CD4-positive, alpha-beta T cell (primary cell): ENCODE data around the gene DNALI1. TPM values are rescaled to one million over a fixed set of nuclear protein-coding genes. Genes with fewer than 3 reads are reported as not detected.

ENCODE experiments used
- ATAC-seq: fragments of 200-7000 bp; cut with Tn5 transposase; one replicate; pipeline ENCODE4 v1.10.0; 2022; ENCODE audit warnings: mild to moderate bottlenecking; ENCODE audit not compliant: poor library complexity
- CTCF ChIA-PET: fragments of 350-600 bp; sonication (Branson Sonifier 250); formaldehyde crosslinking; loops from one replicate; lab custom pipeline; 2021; ENCODE audit warnings: antibody characterized with exemption, inconsistent platforms; lab: Charles Lee
- POLR2A ChIA-PET: fragments of 350-600 bp; sonication (Branson Sonifier 250); formaldehyde crosslinking; loops from one replicate; lab custom pipeline; 2021; ENCODE audit warnings: antibody characterized with exemption, inconsistent platforms; lab: Charles Lee
- DNase-seq, 14 experiments: peaks; one replicate each; pipeline ENCODE4 v3.0.0-alpha.2; 2013 to 2020; ENCODE audit warnings: mixed read lengths in 2 of 14
- H3K27ac ChIP-seq, 2 donors: one replicate each; pipeline versions ENCODE4 v1.5.1 to v1.7.0; 2013; ENCODE audit warnings: low read length in 2 of 2, low read depth in 1 of 2, mild to moderate bottlenecking in 1 of 2
- H3K27me3 ChIP-seq, 2 experiments: 1 replicate in 1 of 2; 2 replicates in 1 of 2; pipeline versions ENCODE4 v1.6.1 to v1.7.0; 2013; ENCODE audit warnings: low read length in 2 of 2, control low read depth in 1 of 2, mild to moderate bottlenecking in 1 of 2, moderate library complexity in 1 of 2; ENCODE audit not compliant: insufficient read depth in 2 of 2, control insufficient read depth in 1 of 2
- H3K36me3 ChIP-seq: one replicate; pipeline ENCODE4 v1.6.1; 2013; ENCODE audit warnings: low read length, control low read depth; ENCODE audit not compliant: insufficient read depth
- H3K4me1 ChIP-seq: one replicate; pipeline ENCODE4 v1.6.1; 2013; ENCODE audit warnings: low read length, control low read depth; ENCODE audit not compliant: insufficient read depth
- H3K4me3 ChIP-seq: one replicate; pipeline ENCODE4 v1.5.1; 2013; ENCODE audit warnings: mild to moderate bottlenecking, low read length, moderate library complexity
- H3K9me3 ChIP-seq, 2 experiments: 1 replicate in 1 of 2; 2 replicates in 1 of 2; pipeline versions ENCODE4 v1.6.1 to v1.7.0; 2013; ENCODE audit warnings: low read length in 2 of 2, mild to moderate bottlenecking in 2 of 2, control low read depth in 1 of 2, moderate library complexity in 1 of 2; ENCODE audit not compliant: control insufficient read depth in 1 of 2, insufficient read depth in 1 of 2
- H3K27ac Mint-ChIP-seq: one replicate; pipeline ENCODE4 v1.8.0; 2020; ENCODE audit warnings: mixed read lengths
- H3K27me3 Mint-ChIP-seq: one replicate; pipeline ENCODE4 v1.8.0; 2021; ENCODE audit warnings: mixed read lengths
- H3K36me3 Mint-ChIP-seq: one replicate; pipeline ENCODE4 v1.8.0; 2021; ENCODE audit warnings: low read depth, mixed read lengths
- H3K4me1 Mint-ChIP-seq: one replicate; pipeline ENCODE4 v1.8.0; 2021; ENCODE audit warnings: low read depth, mixed read lengths
- H3K4me3 Mint-ChIP-seq: one replicate; pipeline ENCODE4 v1.8.0; 2020; ENCODE audit warnings: mild to moderate bottlenecking, mixed read lengths
- H3K9me3 Mint-ChIP-seq: one replicate; pipeline ENCODE4 v1.8.0; 2020; ENCODE audit warnings: mixed read lengths
- intact Hi-C, 2 experiments: fragments of 100-400 bp; cut with DNase I in 1 of 2; cut with micrococcal nuclease in 1 of 2; formaldehyde crosslinking; loops; one replicate each; pipeline versions ENCODE4 v1.15.1 to v1.9.0; 2023 to 2025; cut with DNase I, micrococcal nuclease
- total RNA-seq, 174 experiments: library from RNA in 2 of 174; stranded (reverse) in 2 of 174; gene quantifications; one replicate each; pipeline ENCODE4 v1.2.3 and lab custom pipeline; 2021 to 2026
- TF ChIP-seq, protein P1 (sequence below): fragments of 200-600 bp; IDR thresholded peaks from one replicate; pipeline ENCODE4 v1.8.0; 2022; ENCODE audit warnings: antibody characterized with exemption, mild to moderate bottlenecking

DNALI1 gene
- total RNA-seq, 2 experiments from 2014 or later = not detected

DNA sequence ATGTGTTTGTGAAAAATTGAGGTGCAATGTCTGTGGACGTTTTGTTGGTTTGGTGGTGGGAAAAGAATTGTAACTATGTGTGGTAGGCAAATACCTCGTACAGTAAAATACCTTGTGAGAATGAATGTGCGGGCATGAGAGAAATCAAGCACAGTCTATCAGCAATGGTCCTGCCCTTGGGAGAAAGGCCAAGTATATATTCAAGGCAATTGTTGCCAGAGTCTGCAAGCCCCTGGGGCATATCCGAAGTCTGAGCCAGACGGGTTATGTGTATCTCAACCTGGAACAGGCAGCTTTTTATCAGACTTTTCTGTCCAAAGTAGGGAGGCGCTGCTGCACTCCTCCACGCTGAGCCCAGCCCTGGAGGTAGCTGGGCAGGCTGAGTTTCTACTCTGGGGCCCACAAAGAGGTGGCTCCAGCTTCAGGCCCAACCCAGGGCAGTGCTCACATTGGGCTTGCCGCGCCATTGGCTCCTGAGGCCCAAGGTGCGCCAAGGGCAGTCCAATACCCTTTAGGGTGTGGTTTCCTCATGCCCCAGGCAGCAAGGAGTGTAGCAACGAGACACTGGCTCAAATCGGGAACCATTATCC, 48.4 kb downstream of the DNALI1 start:
- Histone ChIP-seq H3K27me3 (no peaks in the 10 kb centered on the region), H3K27ac (no peak overlapping the region), H3K4me3 (no peak overlapping the region), H3K9me3 (no peaks in the 10 kb centered on the region), H3K36me3 (no peaks in the 10 kb centered on the region), H3K4me1 (peaks cover 7% of the 10 kb centered on the region)
- Mint-ChIP-seq H3K27me3 (peaks cover 11% of the 10 kb centered on the region), H3K4me3 (no peak overlapping the region), H3K27ac (no peak overlapping the region), H3K36me3 (no peaks in the 10 kb centered on the region), H3K9me3 (no peaks in the 10 kb centered on the region), H3K4me1 (no peaks in the 10 kb centered on the region)
- ChIA-PET POLR2A (interaction anchor here (1.1 kb wide), 1 partner anchor 9 kb away, joined by 3 read pairs; no protein-coding TSS in a partner anchor), CTCF (no interaction called here)
- TF ChIP-seq, protein P1, sequence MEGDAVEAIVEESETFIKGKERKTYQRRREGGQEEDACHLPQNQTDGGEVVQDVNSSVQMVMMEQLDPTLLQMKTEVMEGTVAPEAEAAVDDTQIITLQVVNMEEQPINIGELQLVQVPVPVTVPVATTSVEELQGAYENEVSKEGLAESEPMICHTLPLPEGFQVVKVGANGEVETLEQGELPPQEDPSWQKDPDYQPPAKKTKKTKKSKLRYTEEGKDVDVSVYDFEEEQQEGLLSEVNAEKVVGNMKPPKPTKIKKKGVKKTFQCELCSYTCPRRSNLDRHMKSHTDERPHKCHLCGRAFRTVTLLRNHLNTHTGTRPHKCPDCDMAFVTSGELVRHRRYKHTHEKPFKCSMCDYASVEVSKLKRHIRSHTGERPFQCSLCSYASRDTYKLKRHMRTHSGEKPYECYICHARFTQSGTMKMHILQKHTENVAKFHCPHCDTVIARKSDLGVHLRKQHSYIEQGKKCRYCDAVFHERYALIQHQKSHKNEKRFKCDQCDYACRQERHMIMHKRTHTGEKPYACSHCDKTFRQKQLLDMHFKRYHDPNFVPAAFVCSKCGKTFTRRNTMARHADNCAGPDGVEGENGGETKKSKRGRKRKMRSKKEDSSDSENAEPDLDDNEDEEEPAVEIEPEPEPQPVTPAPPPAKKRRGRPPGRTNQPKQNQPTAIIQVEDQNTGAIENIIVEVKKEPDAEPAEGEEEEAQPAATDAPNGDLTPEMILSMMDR = no peak
- ATAC-seq (no peak), DNase-seq (no peak)
- intact Hi-C loops = no loop called here

DNA sequence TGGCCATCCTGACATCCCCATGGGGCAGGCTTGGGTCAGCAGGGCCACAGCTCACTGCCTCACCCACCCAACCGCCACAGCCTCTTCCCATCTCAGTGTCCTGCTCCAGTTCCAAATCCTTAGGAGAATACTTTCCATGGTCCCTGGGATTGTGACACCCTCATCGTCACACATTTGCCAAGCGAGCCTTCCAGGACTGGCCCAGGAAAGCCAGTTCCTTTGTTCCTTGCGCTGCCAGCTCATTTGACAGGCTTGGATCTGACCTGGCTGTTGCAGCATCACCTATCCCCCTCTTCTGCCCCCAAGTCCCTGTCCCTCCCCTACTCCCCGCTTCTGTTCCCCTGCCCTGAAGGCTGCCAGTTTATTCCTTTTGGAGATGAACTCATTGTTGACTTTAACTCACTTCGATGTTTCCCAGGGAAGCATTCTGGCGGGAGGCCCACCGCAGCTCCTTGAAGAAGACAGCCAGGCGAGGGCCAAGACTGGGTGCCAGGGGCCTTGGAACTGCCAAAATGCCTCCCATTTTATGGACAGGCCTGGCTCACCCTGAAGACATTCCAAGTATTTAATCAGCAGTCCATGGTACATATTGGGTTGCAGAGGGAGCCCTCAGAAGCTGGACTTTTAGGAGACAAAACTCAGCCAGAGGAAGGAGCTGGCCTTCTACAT, 49.2 kb downstream of the DNALI1 start:
- TF ChIP-seq, protein P1 = no peak
- H3K4me3 ChIP-seq = no peak overlapping the region
- intact Hi-C loops = no loop called here
- H3K9me3 ChIP-seq = no peaks in the 10 kb centered on the region
- H3K4me1 Mint-ChIP-seq = no peaks in the 10 kb centered on the region
- DNase-seq (no peak), ATAC-seq (no peak)
- ChIA-PET CTCF (no interaction called here), POLR2A (no interaction called here)
- H3K27ac ChIP-seq = no peak overlapping the region
- H3K27me3 ChIP-seq = no peaks in the 10 kb centered on the region
- H3K4me3 Mint-ChIP-seq = no peak overlapping the region
- no peak overlapping the region for H3K27ac Mint-ChIP-seq
- H3K36me3 ChIP-seq = no peaks in the 10 kb centered on the region
- H3K27me3 Mint-ChIP-seq = peaks cover 11% of the 10 kb centered on the region
- H3K4me1 ChIP-seq = peaks cover 7% of the 10 kb centered on the region
- H3K9me3 Mint-ChIP-seq = no peaks in the 10 kb centered on the region
- H3K36me3 Mint-ChIP-seq = no peaks in the 10 kb centered on the region

DNA sequence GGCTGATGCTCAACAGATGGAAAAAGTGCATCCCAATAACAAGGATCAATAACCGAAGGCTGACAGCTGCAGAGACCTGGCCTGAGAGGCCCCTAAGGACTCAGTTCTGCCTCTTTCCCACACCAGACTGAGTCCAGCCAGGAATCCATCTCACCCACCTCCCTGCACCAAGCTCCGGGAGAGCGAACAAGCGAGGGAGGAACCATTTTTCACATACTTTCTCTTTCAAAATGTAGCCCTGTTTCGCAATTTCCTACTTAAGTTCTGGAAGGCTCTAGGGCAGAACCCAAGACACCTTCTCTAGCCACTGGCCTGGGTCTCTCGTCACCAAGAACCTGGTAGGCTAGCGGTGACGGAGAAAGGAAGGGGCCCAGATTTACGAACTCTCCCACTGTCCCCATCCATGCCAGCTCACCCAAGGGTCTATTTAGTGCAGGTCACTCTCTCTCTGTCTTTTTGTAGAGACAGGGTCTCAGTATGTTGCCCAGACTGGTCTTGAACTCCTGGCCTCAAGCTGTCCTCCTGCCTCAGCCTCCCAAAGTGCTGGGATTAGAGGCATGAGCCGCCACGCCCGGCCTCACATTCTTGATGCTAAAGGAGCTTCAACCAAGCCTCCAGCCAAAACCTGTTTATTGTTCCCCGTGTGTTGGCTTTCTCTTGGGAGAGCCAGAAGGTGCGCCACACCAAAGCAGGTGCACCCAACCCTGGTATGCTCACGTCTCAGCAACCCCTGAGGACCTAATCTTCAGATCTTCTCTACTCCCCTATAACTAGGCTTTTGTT, 49.9 kb downstream of the DNALI1 start:
- Histone ChIP-seq H3K27me3 (no peaks in the 10 kb centered on the region), H3K4me1 (peaks cover 7% of the 10 kb centered on the region), H3K4me3 (no peak overlapping the region), H3K27ac (no peak overlapping the region), H3K36me3 (no peaks in the 10 kb centered on the region), H3K9me3 (no peaks in the 10 kb centered on the region)
- H3K27me3 Mint-ChIP-seq = peaks cover 11% of the 10 kb centered on the region
- TF ChIP-seq, protein P1 = no peak
- POLR2A ChIA-PET = no interaction called here
- H3K4me3 Mint-ChIP-seq = no peak overlapping the region
- peak in 2 of 14 experiments; percentile 1 to 8 for DNase-seq
- no peaks in the 10 kb centered on the region for H3K36me3 Mint-ChIP-seq
- no peaks in the 10 kb centered on the region for H3K4me1 Mint-ChIP-seq
- no peaks in the 10 kb centered on the region for H3K9me3 Mint-ChIP-seq
- CTCF ChIA-PET = no interaction called here
- H3K27ac Mint-ChIP-seq = no peak overlapping the region
- ATAC-seq = no peak
- intact Hi-C loops = no loop called here
